SK-N-SH treated with all-trans-retinoic acid at 6 μM for 48 hours (cell line): ENCODE measurements around the gene PLA2G3.

Source experiments
- ARNTL ChIP-seq: fragments of 450-650 bp; formaldehyde crosslinking; IDR thresholded peaks from 2 replicates; pipeline ENCODE4 v1.5.0; 2020; ENCODE audit warnings: low read depth, mild to moderate bottlenecking, moderate library complexity, borderline replicate concordance
- BACH2 ChIP-seq: fragments of 250-450 bp; sonication (Bioruptor Pico); IDR thresholded peaks from 2 replicates; pipeline ENCODE4 v1.9.0; 2021; ENCODE audit warnings: mild to moderate bottlenecking, borderline replicate concordance
- ESRRG ChIP-seq: fragments of 250-450 bp; sonication (Bioruptor Pico); IDR thresholded peaks from 2 replicates; pipeline ENCODE4 v1.6.1; 2021; ENCODE audit warnings: mild to moderate bottlenecking
- PATZ1 ChIP-seq: fragments of 250-450 bp; sonication (Bioruptor Pico); IDR thresholded peaks from 2 replicates; pipeline ENCODE4 v1.8.0; 2020; ENCODE audit warnings: mild to moderate bottlenecking, moderate library complexity, borderline replicate concordance
- SNAI2 ChIP-seq: fragments of 250-450 bp; sonication (Bioruptor Pico); IDR thresholded peaks from 2 replicates; pipeline ENCODE4 v1.5.0; 2020; ENCODE audit warnings: mild to moderate bottlenecking, moderate library complexity
- ZFP3 ChIP-seq: fragments of 250-450 bp; sonication (Bioruptor Pico); IDR thresholded peaks from 2 replicates; pipeline ENCODE4 v1.5.0; 2020; ENCODE audit warnings: mild to moderate bottlenecking, moderate library complexity
- ZFP30 ChIP-seq: fragments of 450-650 bp; formaldehyde crosslinking; IDR thresholded peaks from 2 replicates; pipeline ENCODE4 v1.5.0; 2022; ENCODE audit warnings: mild to moderate bottlenecking, moderate library complexity

- no peak for TF ChIP-seq SNAI2
- no peak for TF ChIP-seq PATZ1
- no peak for TF ChIP-seq ARNTL (CRISPR knock-in tag)
- TF ChIP-seq ZFP30 (CRISPR knock-in tag), result no peak
- TF ChIP-seq ZFP3 (CRISPR knock-in tag), result no peak
- no peak for TF ChIP-seq BACH2 (CRISPR knock-in tag)
- no peak for TF ChIP-seq ESRRG (CRISPR knock-in tag)
These were observed 4.6 kb downstream of the PLA2G3 start for GRCh38 chr22:31135706-31136105.
